Activated gamma-delta T cell treated with anti-CD3 and anti-CD28 coated beads, Interleukin-2, amount 50 U/mL, for 16 hours (primary cell): ENCODE results near the gene CCDC182.

Experiments used
- DNase-seq: peaks from one replicate; pipeline ENCODE4 v3.0.0-alpha.2; 2020; ENCODE audit warnings: low read depth

The CCDC182 gene

DNA sequence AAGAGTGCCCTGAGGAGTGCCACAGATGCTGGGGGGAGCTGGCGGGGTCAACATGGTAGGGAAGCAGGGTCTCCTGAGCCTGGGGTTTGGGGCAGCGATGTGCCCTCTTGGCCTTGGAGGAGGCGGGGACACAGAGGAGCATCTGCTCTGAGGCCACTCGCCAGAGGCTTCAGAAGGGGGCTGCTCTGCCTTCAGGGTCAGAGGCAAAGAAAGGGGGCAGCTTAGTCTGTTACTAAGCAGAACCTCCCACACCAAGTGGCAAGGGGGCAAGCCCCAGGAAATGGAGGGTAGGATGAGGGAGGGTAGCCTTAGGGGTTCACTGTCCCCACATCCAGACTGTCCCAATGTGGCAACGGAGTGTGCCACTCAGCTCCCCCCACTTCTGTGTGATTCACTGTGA, 18.3 kb downstream of the CCDC182 start:
- DNase-seq: no peak

DNA sequence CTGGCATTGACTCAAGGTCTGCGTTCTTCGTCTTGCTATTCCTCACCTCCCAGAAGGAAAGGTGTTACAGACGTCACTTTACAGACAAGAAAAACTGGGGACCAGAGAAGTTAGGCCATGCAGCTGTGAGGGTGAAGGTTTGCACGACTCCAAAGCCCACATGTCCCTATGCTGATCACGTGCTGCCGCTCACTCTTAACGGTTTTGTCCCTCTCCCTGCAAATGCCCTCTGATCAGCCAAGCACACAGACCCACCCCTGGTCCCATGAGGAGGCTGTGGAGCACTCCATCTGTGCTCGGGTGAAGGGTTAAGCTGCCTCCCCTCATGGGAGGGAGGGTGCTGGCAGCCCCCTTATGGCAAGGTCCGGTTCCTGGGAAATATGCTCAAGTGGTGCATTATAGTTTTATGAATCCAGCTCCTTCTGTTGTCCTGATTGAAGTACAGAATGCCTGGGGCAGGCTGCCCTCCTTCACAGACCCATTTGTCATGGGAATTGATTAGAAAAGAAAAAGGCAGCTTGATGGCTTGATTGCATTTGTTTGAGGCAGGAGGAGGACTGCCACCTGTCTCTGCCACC, 18.8 kb downstream of the CCDC182 start:
- no peak for DNase-seq

DNA sequence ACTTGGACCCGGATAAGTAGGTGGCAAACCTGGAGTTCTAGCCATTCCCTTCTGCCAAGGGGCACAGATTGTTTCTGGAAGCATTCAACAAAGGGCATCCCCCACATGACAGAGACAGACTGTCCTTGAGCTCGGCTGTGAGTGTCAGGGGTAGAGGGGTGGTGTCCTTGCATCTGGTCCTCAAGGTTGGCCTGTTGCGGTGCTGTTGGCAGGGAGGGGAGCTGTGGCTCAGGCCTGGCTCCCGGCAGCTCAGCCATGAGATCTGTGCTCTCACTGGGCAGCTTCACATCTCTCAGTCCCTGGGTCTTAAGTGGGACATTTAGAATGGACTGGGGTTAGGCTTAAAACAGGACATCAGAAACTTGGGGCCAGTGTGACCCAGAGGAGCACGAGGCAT, 20.4 kb downstream of the CCDC182 start:
- DNase-seq: no peak

DNA sequence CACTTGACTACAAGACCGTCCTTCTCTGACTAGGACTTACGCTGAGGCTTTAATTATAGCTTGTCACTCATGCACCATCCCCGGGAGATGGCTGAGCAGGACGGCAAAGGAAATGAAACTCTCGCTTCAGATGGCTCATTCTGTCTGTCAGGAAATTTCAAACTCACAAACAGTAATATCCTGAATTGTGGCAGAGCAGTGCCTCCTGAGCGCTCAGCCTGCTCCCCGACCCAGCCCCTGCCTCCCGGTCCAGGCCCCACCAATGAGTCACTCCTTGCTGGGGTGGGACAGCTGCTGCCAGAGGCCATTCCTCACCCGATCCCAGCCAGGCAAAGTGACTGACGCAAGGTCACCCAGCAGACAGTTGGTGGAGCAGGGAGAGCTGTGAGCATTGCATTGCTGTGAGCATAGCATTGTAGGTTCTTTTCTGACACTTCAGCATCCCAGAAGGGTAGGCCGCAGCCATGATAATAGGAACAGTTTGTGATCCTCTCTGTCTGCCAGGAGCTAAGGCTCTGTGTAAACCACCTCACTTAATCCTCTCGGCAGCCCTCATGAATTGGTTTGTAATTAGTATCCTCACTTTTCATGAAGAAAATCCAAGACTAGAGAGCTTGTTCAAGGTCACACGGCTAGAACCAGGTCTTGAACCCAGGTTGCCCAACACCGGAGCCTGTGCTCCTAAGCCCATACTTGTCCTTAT, 20.9 kb downstream of the CCDC182 start:
- DNase-seq: no peak

DNA sequence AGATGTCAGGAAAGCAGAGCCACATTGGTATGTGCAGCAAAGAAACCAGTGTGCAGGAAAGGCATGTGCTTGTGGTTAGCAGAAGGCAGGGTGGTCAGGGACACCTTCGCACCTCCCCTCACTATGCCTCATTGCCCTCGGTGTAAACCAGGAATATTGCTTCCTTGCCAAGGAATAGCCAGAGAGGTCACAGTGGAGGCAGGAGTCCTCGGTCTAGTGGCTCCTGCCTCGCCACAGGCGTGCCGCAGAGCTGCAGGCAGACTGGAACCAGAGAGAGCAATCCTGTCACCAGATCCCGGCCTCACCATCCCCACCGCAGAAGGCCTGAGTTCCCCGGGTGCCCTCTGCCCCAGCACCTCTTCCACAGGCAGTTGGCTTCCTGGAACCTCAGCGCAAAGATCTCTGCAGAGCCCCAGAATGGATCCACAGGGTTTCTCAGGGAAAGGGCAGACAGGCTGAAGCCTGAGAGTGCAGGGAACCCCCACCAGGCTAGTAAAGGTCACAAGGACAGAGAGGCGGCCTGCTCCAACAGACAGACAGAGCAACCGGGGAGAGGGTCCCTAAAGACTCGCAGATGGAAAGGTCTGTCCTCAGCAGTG, 21.6 kb downstream of the CCDC182 start:
- no peak for DNase-seq

DNA sequence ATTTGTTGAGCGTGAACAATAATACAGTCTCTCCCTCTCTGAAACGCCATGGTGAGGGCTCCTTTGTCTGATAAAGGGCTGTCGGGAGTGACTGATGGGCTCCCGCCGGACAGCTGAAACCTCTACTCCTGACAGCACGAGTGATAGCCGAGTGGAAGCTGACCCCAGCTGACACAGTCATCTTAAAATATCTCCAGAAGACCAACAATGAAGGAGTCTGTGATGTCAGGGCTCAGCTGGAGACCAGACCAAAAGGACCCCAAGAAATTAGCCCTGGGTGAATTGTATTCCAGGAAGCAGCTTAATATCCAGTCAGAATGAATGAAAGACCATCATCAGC, 22.4 kb downstream of the CCDC182 start:
- no peak for DNase-seq

DNA sequence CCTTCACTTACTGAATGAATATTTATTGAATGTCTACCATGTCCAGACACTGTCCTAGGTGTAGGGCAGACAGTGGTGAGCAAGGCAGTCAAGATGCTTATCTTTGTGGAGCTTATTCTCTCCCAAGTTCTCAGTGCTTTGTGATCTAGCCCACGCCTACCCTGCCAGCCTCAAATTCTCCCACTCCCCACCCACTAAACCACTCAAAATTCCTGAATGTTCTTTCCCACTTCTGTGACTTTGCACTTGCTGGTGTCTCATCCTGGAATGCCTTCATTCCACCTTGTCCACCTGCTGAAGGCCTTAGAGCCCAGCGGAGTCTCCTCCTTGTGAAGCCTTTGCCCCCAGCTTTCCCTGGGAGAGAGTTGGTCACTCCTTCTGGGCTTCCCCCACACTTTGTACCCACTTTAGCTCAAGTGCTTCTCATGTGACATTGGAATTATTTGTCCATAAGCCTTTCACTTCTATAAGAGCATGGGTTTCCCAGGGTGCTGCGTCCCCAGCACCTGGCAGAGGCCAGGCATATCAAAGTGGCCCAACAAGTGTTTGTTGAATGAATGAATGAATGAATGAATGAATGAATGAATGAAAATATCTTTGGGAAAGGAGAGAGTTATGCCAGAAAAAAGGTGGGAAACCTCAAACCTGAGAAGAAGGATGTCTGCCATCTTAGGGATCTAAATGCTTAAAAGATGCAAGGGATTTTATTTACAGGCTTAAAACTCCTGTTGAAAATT, 23.0 kb downstream of the CCDC182 start:
- DNase-seq: no peak

DNA sequence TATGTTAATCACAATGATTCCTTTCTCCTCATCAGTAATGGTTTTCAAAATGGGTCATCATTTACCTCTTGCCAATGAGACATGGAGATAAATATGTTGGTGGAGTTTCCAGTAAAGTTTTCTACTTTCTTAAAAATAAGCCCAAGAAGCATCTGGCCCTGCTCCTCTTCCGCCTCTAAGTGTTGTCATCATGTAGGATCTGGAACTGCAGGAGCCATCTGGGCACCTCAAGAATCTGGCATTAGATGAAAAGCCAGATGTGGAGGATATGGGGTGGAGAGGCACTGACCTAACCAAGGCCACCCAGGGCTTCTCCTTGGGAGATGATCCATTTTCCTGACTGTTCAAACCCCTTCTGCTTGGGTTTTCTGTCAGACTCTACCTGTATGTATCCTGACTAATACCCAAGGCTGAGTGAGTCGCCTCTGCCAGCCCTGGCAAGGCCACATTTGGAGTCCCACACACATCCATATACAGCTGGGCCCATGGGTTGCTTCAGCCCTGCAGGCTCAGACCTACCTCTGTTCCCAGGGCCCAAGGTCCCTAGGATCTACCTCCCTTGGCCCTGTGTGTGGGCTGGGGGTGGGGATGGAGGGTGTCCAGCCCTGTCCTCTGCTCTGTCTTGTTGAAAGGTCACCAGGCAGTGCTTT, 24.6 kb downstream of the CCDC182 start:
- no peak for DNase-seq

DNA sequence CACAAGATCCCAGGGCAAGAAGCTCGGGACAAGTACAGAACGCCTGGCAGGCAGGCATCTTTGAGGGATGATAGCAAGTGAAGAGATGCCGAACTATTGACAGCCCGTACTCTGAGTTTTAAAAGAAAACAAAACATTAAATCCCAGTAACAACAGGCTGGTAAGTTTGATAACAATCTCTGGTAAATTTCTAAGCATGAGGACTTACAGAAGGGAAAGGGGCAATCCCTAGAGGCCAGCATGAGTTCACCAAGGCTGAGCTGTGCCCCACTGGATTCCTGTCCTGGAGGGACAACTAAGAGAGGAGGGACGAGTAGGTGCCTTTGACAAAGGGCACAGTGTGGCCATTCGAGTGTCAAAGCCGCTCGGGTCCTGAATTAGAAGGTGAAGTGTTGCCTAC, 26.2 kb downstream of the CCDC182 start:
- no peak for DNase-seq

DNA sequence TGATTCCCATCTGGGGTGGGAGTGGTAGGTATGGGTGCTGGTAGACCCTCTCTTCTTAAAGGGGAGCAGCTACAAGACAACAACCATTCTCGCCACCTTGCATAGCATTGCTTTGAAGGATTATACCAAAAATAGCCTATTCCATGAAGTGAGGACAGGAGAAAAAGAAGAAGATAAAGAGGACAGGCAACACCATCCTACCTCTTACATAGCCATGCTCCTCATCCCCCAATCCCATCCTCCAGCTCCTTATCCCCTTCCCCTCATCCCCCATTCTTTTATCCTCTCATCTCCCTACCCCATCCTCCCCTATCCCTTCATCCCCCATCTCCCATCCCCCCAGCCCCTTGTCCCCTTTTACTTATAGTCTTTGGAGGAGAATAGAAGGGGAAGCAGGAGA, 29.1 kb downstream of the CCDC182 start:
- no peak for DNase-seq

DNA sequence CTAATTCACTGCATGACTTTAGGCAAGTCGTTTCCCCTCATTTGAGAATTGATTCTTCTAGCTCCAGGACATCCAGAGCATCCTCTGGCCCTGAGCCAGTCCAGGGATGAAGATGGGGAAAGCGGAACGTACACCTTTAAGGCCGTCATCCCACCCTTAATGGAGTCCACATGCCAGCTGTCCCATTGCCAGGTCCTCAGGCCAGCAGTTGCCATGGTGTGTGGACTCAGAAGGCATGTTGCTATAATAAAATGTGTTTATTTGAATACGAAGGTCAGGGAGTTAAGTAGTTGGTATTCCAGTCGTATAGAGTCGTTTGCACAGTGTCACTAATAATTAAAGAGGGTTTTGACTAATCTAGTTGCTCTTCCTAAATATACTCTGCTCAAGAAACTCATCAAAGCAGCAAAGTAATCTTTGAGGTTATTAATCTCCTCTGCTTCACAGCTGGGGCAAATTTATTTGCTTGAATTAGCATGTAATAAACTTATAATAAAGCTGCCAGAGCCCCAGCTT, 30.4 kb downstream of the CCDC182 start:
- DNase-seq: no peak

DNA sequence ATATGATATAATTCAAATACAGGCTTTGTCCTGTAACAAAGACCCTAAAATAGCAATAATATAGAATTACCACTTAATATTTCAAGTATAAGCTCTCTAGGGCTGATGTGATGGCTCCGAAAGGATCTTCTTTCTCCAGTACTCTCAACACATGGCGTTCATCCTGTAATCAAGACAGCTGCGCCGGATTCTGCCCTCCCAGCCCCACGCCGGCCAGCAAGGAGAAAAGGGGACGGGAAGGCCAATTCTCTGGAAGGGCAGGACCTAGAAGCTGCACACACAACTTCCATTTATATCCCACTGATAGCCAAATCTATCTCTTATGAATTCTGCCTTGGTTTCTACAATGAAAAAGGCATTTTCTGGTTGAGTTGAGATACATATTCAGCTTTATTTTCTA, 32.0 kb downstream of the CCDC182 start:
- DNase-seq: no peak

DNA sequence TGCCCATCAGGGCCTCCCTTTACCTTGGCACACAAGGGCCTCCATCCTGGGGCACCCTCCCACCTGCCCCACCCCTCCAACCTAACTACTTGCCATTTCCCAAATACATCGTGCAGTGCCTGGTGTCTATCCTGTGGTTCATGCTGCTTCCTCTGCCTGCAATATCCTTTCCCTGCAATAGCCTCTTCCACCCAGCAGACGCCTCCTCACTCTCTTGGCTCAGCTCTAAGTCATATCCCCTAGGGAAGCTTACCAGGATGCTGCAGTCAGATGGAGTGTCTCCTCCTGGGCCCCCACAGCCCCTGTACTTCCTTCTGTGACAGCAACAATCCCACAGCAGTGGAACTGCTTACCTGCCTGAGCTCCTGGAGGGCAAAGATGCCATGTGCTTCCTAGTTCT, 36.7 kb downstream of the CCDC182 start:
- no peak for DNase-seq

DNA sequence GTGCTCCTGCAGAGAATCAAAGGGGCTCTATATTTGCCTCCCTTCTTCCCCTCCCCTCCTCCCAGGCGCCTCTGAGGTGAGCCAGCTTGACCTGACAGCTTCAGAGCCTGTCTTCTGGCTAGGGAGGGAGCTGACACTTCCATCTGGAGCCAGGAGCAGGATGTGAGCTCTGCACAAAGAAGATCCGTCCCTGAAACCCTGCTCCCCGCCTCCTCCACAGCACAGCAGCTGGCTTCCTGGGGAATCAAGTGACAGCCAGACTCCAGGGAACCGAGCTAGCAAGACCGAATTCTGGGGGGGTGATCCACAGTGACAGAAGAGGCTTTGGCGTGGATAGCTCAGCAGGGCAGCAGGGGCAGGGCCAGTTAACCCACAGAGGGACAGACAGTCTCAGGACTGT, 37.2 kb downstream of the CCDC182 start:
- DNase-seq: no peak

DNA sequence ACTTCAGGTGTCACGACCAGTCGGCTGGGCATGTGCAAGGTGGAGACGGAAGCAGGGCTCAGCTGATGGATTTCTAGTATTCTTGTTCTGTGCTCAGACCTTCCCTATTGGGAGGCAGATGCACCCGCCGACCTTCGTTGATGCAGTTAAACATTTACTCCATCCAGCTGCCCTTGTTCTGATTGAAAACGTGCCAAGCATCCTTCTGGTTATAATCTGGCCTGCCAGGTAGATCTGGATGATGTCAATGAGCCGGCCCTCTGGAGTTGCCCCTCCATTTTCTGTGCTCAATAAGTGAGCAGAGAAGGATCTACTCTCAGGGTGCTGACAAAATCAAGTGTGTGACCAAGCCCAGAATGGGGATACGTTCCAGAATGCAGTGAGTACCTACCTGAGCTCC, 38.3 kb downstream of the CCDC182 start:
- DNase-seq: no peak

DNA sequence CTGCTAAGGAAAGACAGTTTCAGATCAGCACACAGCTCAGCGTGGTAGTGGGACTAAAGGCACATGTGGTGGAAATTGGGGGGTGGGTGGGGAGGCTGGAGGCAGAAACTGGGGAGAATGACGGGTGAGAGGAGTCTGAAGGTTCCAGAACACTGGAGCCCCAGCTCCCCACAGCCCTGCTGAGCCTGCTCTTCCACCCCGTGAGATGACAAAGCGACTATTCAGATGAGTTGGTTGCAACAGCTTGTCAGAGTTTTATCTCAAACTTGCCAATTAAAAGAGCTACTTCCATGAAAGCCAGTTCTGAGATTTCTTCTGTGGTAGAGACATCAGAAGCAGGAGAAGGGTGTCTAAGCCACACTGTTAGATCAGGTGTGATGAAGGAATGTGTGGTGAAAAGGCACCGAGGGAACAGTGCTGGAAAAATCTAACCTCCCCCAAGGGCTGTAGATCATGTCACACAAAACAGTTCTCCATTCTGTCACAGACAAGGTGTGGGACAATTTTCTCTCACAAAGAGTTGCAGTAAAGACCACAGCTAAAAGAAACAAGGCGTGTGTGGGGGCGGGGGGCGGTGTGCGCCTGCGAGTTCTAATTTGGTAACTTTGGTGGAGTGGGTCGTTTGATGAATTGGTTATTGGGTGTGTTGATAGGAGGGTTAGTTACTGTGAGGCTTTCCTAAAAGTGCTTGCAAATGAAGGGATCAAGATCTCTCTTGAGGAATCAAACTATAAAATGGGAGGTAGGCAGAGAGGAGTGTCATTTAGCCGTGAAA, 39.0 kb downstream of the CCDC182 start:
- DNase-seq: no peak

DNA sequence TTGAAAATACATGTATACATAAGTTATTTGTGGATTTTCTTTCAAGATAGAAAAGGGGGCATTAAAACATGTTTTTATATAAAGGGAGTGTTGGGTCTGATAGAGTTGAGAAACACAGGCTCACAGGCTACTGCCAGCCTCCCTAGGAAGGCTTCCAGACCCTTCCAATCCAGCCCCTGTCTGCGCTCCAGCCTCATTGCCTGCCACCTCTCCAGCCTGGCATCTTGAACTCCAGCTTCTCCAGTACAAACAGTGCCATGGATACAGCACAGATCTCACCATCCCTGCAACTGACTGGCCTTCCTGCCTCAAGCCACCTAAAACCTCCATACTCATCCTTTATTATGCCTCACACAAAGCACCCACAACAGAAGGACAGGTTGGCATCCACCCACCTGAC, 40.7 kb downstream of the CCDC182 start:
- no peak for DNase-seq

DNA sequence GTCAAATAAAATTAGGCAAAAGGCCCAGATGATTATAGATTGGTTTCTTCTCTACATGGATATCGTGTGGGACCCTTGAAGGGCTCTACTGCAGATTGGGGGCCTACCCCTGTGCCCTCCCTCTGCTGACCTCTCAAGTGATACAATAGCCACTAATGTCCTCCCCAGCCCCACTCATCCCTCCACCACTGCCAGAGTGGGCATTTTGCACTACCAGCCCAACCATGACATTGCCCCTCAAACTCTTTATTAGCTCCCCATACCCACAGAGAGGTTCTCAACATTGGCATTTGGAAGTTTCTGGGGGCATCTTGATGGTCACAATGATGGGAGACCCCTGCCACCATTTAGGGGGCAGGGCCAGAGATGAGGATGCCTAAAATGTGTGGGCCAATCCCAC, 41.8 kb downstream of the CCDC182 start:
- no peak for DNase-seq

DNA sequence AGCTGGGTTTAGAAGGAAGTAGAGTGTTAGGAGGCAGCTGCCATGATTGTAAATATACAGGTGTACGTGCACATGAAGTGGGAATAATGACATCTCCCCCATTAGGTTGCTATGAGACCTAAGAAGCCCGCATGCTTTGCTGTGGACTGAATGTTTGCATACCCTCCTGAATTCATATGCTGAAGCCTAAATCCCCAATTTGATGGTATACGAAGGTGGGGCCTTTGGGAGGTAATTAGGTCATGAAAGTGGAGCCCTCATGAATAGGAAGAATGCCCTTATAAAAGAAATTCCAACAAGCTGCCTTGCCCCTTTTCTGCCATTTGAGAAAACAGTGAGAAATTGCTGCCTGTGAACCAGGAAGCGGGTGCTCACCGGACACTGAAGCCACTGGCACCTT, 44.0 kb downstream of the CCDC182 start:
- no peak for DNase-seq

DNA sequence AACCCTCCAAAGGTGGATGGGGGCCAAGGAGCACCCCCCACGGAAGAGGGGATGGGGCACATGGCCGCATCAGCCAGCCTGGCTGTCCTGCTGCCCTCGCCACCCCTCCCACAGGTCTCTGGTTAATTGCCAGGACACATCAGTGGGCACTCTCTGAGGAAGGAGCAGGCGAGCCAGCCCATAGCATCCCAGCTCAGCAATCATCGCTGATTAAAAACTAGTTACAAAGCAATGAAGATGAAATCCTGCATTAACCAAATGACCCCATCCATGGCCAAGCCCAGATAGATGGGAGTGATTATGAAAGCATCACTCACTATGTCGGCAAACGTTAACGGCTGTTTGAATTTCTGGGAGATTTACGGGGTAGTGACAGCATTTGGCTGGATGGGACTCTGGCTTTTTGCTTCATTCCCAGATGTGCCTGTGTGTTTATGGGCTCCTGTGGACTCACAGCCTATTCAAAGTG, 45.3 kb downstream of the CCDC182 start:
- no peak for DNase-seq

DNA sequence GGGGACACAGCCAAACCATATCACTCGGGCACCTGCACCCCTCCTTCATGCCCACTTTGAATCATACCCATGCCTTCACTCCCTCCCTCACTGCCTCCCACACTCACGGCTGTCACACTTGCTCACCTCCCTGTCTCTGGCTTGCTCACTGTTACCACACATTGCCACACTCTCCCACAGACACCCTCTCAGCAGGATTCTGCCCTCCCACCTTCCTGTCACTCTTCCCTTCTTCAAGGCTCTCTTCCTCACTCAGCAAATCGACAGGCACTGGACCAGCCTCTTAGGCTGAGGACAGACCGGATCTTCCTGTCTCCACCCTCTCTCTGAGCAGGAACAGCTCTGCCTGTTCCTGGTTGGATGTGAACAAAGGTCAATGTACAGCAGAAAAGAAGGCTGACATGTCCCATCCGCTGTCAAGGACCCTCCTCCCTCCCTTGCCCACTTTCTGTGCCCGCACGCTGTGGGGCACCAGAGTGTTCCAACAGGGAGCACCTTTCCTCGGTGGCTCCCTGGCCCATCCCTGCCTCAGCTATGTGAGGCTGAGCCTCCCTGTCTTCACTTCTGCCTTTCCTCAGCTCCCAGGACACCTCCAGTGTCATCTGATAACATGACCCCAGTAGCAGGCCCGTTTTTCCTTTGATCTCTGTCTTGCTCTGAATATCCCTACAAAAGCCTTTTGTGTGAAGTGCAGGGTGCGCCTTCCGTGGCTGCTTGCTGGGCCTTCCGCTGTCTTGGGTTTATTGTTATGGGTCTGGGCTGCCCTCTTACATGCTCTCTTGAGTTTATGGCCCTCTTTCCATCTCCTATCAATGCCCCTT, 47.0 kb downstream of the CCDC182 start:
- no peak for DNase-seq
